WTC11 (cell line): ENCODE data around the gene KIF11. TPM values are rescaled to one million over a fixed set of nuclear protein-coding genes. Genes with fewer than 3 reads are reported as not detected.

Experiments
- ATAC-seq: fragments of 200-7000 bp; cut with Tn5 transposase; 2 replicates; pipeline ENCODE4 v1.10.0; 2021; ENCODE audit warnings: mild to moderate bottlenecking, moderate library complexity
- CTCF ChIA-PET: fragments of 300-600 bp; sonication (Branson Sonifier 250); formaldehyde crosslinking; loops from one replicate; lab custom pipeline; 2021; ENCODE audit warnings: antibody characterized with exemption; lab: Charles Lee
- POLR2A ChIA-PET: fragments of 350-600 bp; sonication (Branson Sonifier 250); formaldehyde crosslinking; loops from one replicate; lab custom pipeline; 2021; ENCODE audit warnings: antibody characterized with exemption; lab: Charles Lee
- DNase-seq: peaks from one replicate; pipeline ENCODE4 v3.0.0; 2021; ENCODE audit warnings: low spot score
- H3K27ac Mint-ChIP-seq: 2 replicates; pipeline ENCODE4 v1.8.0; 2021; ENCODE audit warnings: mixed read lengths
- H3K27me3 Mint-ChIP-seq: 2 replicates; pipeline ENCODE4 v1.8.0; 2021; ENCODE audit warnings: low read depth, mild to moderate bottlenecking, moderate library complexity, mixed read lengths
- H3K36me3 Mint-ChIP-seq: 2 replicates; pipeline ENCODE4 v1.8.0; 2021; ENCODE audit warnings: mixed read lengths
- H3K4me1 Mint-ChIP-seq: 2 replicates; pipeline ENCODE4 v1.8.0; 2022; ENCODE audit warnings: mixed read lengths
- H3K4me3 Mint-ChIP-seq: 2 replicates; pipeline ENCODE4 v1.8.0; 2021; ENCODE audit warnings: mild to moderate bottlenecking, moderate library complexity, mixed read lengths
- H3K9me3 Mint-ChIP-seq: 2 replicates; pipeline ENCODE4 v1.8.0; 2021; ENCODE audit warnings: mixed read lengths
- AFF4 ChIP-seq: sonication (generic); formaldehyde crosslinking; IDR thresholded peaks from 2 replicates; pipeline ENCODE4 v1.8.1; 2023; ENCODE audit warnings: mild to moderate bottlenecking, missing genetic modification reagents, borderline replicate concordance
- ARID4B ChIP-seq: sonication (generic); formaldehyde crosslinking; IDR thresholded peaks from 2 replicates; pipeline ENCODE4 v1.8.0; 2023; ENCODE audit warnings: missing genetic modification reagents, mild to moderate bottlenecking, borderline replicate concordance
- ATF1 ChIP-seq: sonication (generic); formaldehyde crosslinking; IDR thresholded peaks from 2 replicates; pipeline ENCODE4 v1.8.1; 2023; ENCODE audit warnings: mild to moderate bottlenecking, moderate library complexity, missing genetic modification reagents
- FOXP1 ChIP-seq: sonication (generic); formaldehyde crosslinking; IDR thresholded peaks from 2 replicates; pipeline ENCODE4 v1.8.0; 2022; ENCODE audit warnings: missing genetic modification reagents, mild to moderate bottlenecking, moderate library complexity, borderline replicate concordance
- FOXP4 ChIP-seq: sonication (generic); formaldehyde crosslinking; IDR thresholded peaks from 2 replicates; pipeline ENCODE4 v1.8.0; 2022; ENCODE audit warnings: mild to moderate bottlenecking, missing genetic modification reagents
- HMGXB4 ChIP-seq: sonication (generic); formaldehyde crosslinking; IDR thresholded peaks from 2 replicates; pipeline ENCODE4 v1.8.1; 2023; ENCODE audit warnings: mild to moderate bottlenecking, moderate library complexity, missing genetic modification reagents
- MYBL2 ChIP-seq: sonication (generic); formaldehyde crosslinking; IDR thresholded peaks from 2 replicates; pipeline ENCODE4 v1.8.1; 2023; ENCODE audit warnings: mild to moderate bottlenecking, moderate library complexity, missing genetic modification reagents
- NR1H2 ChIP-seq: sonication (generic); formaldehyde crosslinking; IDR thresholded peaks from 2 replicates; pipeline ENCODE4 v1.9.0; 2021; ENCODE audit warnings: mild to moderate bottlenecking, moderate library complexity, missing genetic modification reagents
- SMAD4 ChIP-seq: sonication (generic); formaldehyde crosslinking; IDR thresholded peaks from 2 replicates; pipeline ENCODE4 v1.8.0; 2022; ENCODE audit warnings: mild to moderate bottlenecking, missing genetic modification reagents
- ZBTB21 ChIP-seq: sonication (generic); formaldehyde crosslinking; IDR thresholded peaks from 2 replicates; pipeline ENCODE4 v1.8.1; 2023; ENCODE audit warnings: mild to moderate bottlenecking, missing genetic modification reagents, borderline replicate concordance
- ZNF263 ChIP-seq: sonication (generic); formaldehyde crosslinking; IDR thresholded peaks from 2 replicates; pipeline ENCODE4 v1.8.1; 2022; ENCODE audit warnings: low read depth, mild to moderate bottlenecking, moderate library complexity, missing genetic modification reagents
- ZNF317 ChIP-seq: sonication (generic); formaldehyde crosslinking; IDR thresholded peaks from 2 replicates; pipeline ENCODE4 v1.8.1; 2023; ENCODE audit warnings: low read depth, mild to moderate bottlenecking, moderate library complexity, missing genetic modification reagents, borderline replicate concordance
- ZNF416 ChIP-seq: fragments of 250-450 bp; sonication (Bioruptor Pico); IDR thresholded peaks from 2 replicates; pipeline ENCODE4 v1.9.0; 2021; ENCODE audit warnings: mild to moderate bottlenecking, inconsistent platforms
- ZNF423 ChIP-seq: fragments of 250-450 bp; sonication (Bioruptor Pico); IDR thresholded peaks from 2 replicates; pipeline ENCODE4 v2.1.2; 2022; ENCODE audit warnings: mild to moderate bottlenecking, moderate library complexity
- ZNF532 ChIP-seq: fragments of 250-450 bp; sonication (Bioruptor Pico); IDR thresholded peaks from 2 replicates; pipeline ENCODE4 v1.9.0; 2021; ENCODE audit warnings: mild to moderate bottlenecking, borderline replicate concordance
- total RNA-seq: library from RNA; stranded (reverse); gene quantifications from 3 replicates; pipeline ENCODE4 v1.2.3, GENCODE V29; 2021

The KIF11 gene
- total RNA-seq, 1 experiment from 2014 or later: 55.7 TPM

- TF ChIP-seq AFF4 (CRISPR knock-in tag) (no peak; the same call in 1 of the 2 replicates), FOXP4 (peak; percentile 66; the same call in 1 of the 2 replicates), NR1H2 (CRISPR knock-in tag) (no peak), MYBL2 (CRISPR knock-in tag) (peak; percentile 89; the same call in 1 of the 2 replicates), HMGXB4 (CRISPR knock-in tag) (no peak), ARID4B (CRISPR knock-in tag) (no peak), SMAD4 (CRISPR knock-in tag) (no peak), FOXP1 (CRISPR knock-in tag) (peak; percentile 29; the same call in 1 of the 2 replicates)
Measured at GRCh38 chr10:92591550-92592022, 1.3 kb upstream of the KIF11 start (continued).

- ChIA-PET POLR2A (interaction anchor here (0.6 kb wide), 1 partner anchor 477 kb away, joined by 6 read pairs; no protein-coding TSS in a partner anchor), CTCF (interaction anchor here (1.3 kb wide), 1 partner anchor 77 kb away, joined by 3 read pairs; no protein-coding TSS in a partner anchor)
- Mint-ChIP-seq H3K4me1 (peaks cover 57% of the 10 kb centered on the region), H3K4me3 (peak overlapping the region; percentile 95), H3K27ac (peak overlapping the region; percentile 100), H3K27me3 (no peaks in the 10 kb centered on the region), H3K9me3 (no peaks in the 10 kb centered on the region), H3K36me3 (no peaks in the 10 kb centered on the region)
- no peak for DNase-seq
- TF ChIP-seq ZBTB21 (no peak), ZNF263 (CRISPR knock-in tag) (no peak), ZNF532 (CRISPR knock-in tag) (no peak), ZNF317 (CRISPR knock-in tag) (no peak), ATF1 (CRISPR knock-in tag) (no peak), ZNF416 (CRISPR knock-in tag) (no peak), ZNF423 (no peak)
- ATAC-seq: no peak
Measured at GRCh38 chr10:92593619-92594588, 974 bp downstream of the KIF11 start.
